ENCODE results near the gene RBBP4.
"Not testable (repeated sequence)": the region's sequence is repeated elsewhere in the genome, so short reads cannot be mapped to it uniquely, and the experiment has no call there.

RBBP4 gene

GRCh38 chr1:32635508-32636277 is 15.3 kb upstream of the RBBP4 start:
- H3K79me2 ChIP-seq (ENCODE audit: insufficient read depth, low read length), result peaks cover 11% of the 10 kb centered on the region; the same call in 1 of the 2 replicates
- H3F3A ChIP-seq (ENCODE audit: low read depth), result no peaks in the 10 kb centered on the region
- no peaks in the 10 kb centered on the region for H4K20me1 ChIP-seq (ENCODE audit: insufficient read depth, low read length, poor library complexity, severe bottlenecking)
- peaks cover 12% of the 10 kb centered on the region; the same call in 1 of the 2 replicates for H3K36me3 ChIP-seq (ENCODE audit: insufficient read depth, low read length)
- no peak overlapping the region for H2AFZ ChIP-seq (ENCODE audit: low read length)
- no peaks in the 10 kb centered on the region for H3K27me3 ChIP-seq (ENCODE audit: insufficient read depth, low read length, poor library complexity, severe bottlenecking)
- no peaks in the 10 kb centered on the region for H3K9me3 ChIP-seq (ENCODE audit: insufficient read depth, low read depth, low read length)
- H3K4me1 ChIP-seq (ENCODE audit: insufficient read depth, low read length, poor library complexity, severe bottlenecking), result no peaks in the 10 kb centered on the region
- H3K9ac ChIP-seq (ENCODE audit: low read depth, low read length, poor library complexity, severe bottlenecking), result no peak overlapping the region
- H3K9me2 ChIP-seq (replicated peaks; ENCODE audit: low read depth, low read length), result no peaks in the 10 kb centered on the region
- H3K4me2 ChIP-seq (ENCODE audit: low read depth, low read length, poor library complexity, severe bottlenecking), result no peak overlapping the region
- H3K4me3 ChIP-seq (ENCODE audit: low read length, poor library complexity, severe bottlenecking), result no peak overlapping the region
- TF ChIP-seq EZH2phosphoT487 (IDR thresholded peaks at IDR 0.05; ENCODE audit: borderline replicate concordance), result no peak

- Histone ChIP-seq H3K9ac (ENCODE audit: low read depth, low read length, poor library complexity, severe bottlenecking) (no peak overlapping the region), H3K9me2 (replicated peaks; ENCODE audit: low read depth, low read length) (no peaks in the 10 kb centered on the region), H4K20me1 (ENCODE audit: insufficient read depth, low read length, poor library complexity, severe bottlenecking) (no peaks in the 10 kb centered on the region), H3K79me2 (ENCODE audit: insufficient read depth, low read length) (peaks cover 11% of the 10 kb centered on the region; the same call in 1 of the 2 replicates), H3K9me3 (ENCODE audit: insufficient read depth, low read depth, low read length) (no peaks in the 10 kb centered on the region), H3K4me2 (ENCODE audit: low read depth, low read length, poor library complexity, severe bottlenecking) (no peak overlapping the region), H2AFZ (ENCODE audit: low read length) (no peak overlapping the region), H3F3A (ENCODE audit: low read depth) (no peaks in the 10 kb centered on the region), H3K4me1 (ENCODE audit: insufficient read depth, low read length, poor library complexity, severe bottlenecking) (no peaks in the 10 kb centered on the region), H3K4me3 (ENCODE audit: low read length, poor library complexity, severe bottlenecking) (no peak overlapping the region), H3K36me3 (ENCODE audit: insufficient read depth, low read length) (peaks cover 12% of the 10 kb centered on the region; the same call in 1 of the 2 replicates), H3K27me3 (ENCODE audit: insufficient read depth, low read length, poor library complexity, severe bottlenecking) (no peaks in the 10 kb centered on the region)
- no peak for TF ChIP-seq CTCF (conservative IDR thresholded peaks at IDR 0.05; ENCODE audit: low read length)
- no peak for TF ChIP-seq EZH2phosphoT487 (IDR thresholded peaks at IDR 0.05; ENCODE audit: borderline replicate concordance)
Measured at GRCh38 chr1:32636914-32637645, 13.9 kb upstream of the RBBP4 start.

- no peak overlapping the region for H2AFZ ChIP-seq (ENCODE audit: low read length)
- no peak overlapping the region for H3K4me3 ChIP-seq (ENCODE audit: low read length, poor library complexity, severe bottlenecking)
- no peak overlapping the region for H3K4me2 ChIP-seq (ENCODE audit: low read depth, low read length, poor library complexity, severe bottlenecking)
- peaks cover 17% of the 10 kb centered on the region; the same call in 1 of the 2 replicates for H3K79me2 ChIP-seq (ENCODE audit: insufficient read depth, low read length)
- no peaks in the 10 kb centered on the region for H3K27me3 ChIP-seq (ENCODE audit: insufficient read depth, low read length, poor library complexity, severe bottlenecking)
- H3F3A ChIP-seq (ENCODE audit: low read depth), result no peaks in the 10 kb centered on the region
- no peaks in the 10 kb centered on the region for H4K20me1 ChIP-seq (ENCODE audit: insufficient read depth, low read length, poor library complexity, severe bottlenecking)
- no peaks in the 10 kb centered on the region for H3K9me3 ChIP-seq (ENCODE audit: insufficient read depth, low read depth, low read length)
- H3K36me3 ChIP-seq (ENCODE audit: insufficient read depth, low read length), result no peaks in the 10 kb centered on the region
- H3K4me1 ChIP-seq (ENCODE audit: insufficient read depth, low read length, poor library complexity, severe bottlenecking), result no peaks in the 10 kb centered on the region
- H3K9me2 ChIP-seq (replicated peaks; ENCODE audit: low read depth, low read length), result no peaks in the 10 kb centered on the region
- H3K9ac ChIP-seq (ENCODE audit: low read depth, low read length, poor library complexity, severe bottlenecking), result no peak overlapping the region
- no peak for TF ChIP-seq CTCF (conservative IDR thresholded peaks at IDR 0.05; ENCODE audit: low read length)
- TF ChIP-seq EZH2phosphoT487 (IDR thresholded peaks at IDR 0.05; ENCODE audit: borderline replicate concordance), result no peak
Measured at GRCh38 chr1:32639489-32640075, 11.4 kb upstream of the RBBP4 start.

GRCh38 chr1:32642292-32642827 is 8.6 kb upstream of the RBBP4 start:
- H3K9me3 ChIP-seq (ENCODE audit: insufficient read depth, low read depth, low read length); H3F3A ChIP-seq (ENCODE audit: low read depth); H2AFZ ChIP-seq (ENCODE audit: low read length); H4K20me1 ChIP-seq (ENCODE audit: insufficient read depth, low read length, poor library complexity, severe bottlenecking); H3K36me3 ChIP-seq (ENCODE audit: insufficient read depth, low read length); H3K9me2 ChIP-seq (replicated peaks; ENCODE audit: low read depth, low read length); H3K4me2 ChIP-seq (ENCODE audit: low read depth, low read length, poor library complexity, severe bottlenecking); H3K4me1 ChIP-seq (ENCODE audit: insufficient read depth, low read length, poor library complexity, severe bottlenecking); H3K27me3 ChIP-seq (ENCODE audit: insufficient read depth, low read length, poor library complexity, severe bottlenecking); H3K4me3 ChIP-seq (ENCODE audit: low read length, poor library complexity, severe bottlenecking); H3K9ac ChIP-seq (ENCODE audit: low read depth, low read length, poor library complexity, severe bottlenecking): not testable (repeated sequence)
- H3K79me2 ChIP-seq (ENCODE audit: insufficient read depth, low read length), result peaks cover 24% of the 10 kb centered on the region

Data from Loucy (cell line).